ENCODE measurements around the gene FBXO4.

Gene FBXO4, protein sequence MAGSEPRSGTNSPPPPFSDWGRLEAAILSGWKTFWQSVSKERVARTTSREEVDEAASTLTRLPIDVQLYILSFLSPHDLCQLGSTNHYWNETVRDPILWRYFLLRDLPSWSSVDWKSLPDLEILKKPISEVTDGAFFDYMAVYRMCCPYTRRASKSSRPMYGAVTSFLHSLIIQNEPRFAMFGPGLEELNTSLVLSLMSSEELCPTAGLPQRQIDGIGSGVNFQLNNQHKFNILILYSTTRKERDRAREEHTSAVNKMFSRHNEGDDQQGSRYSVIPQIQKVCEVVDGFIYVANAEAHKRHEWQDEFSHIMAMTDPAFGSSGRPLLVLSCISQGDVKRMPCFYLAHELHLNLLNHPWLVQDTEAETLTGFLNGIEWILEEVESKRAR

DNA sequence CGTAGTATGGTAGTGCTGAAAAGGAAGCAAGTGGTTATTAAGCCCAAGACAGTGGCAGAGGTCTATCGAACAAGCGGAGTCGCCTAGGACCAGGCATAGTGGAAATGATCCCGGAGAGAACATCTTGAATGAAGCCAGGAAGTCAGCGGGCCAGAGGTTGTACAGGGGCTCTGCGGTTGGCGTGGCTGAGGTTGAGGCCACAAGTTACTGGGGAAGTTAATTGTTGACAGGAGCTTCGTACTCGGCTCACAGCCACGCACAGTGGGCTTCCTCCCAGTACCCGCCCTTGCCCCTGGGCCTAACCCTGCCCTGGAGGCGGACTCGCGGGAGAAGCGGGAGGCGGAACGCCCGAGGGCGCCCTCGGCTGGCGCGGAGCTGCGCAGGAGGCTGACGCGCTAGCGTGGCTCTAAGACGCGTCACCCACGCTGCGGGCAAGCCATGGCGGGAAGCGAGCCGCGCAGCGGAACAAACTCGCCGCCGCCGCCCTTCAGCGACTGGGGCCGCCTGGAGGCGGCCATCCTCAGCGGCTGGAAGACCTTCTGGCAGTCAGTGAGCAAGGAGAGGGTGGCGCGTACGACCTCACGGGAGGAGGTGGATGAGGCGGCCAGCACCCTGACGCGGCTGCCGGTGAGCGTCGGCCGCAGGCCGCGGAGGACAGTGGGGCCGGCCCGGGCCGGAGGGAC, at the start of gene FBXO4:
FBXO4 (plus strand) TSS at position 410 of the 683 bp plus-strand sequence; CDS start at position 439, 29 bp downstream.
- peak; percentile 90 for DNase-seq

DNA sequence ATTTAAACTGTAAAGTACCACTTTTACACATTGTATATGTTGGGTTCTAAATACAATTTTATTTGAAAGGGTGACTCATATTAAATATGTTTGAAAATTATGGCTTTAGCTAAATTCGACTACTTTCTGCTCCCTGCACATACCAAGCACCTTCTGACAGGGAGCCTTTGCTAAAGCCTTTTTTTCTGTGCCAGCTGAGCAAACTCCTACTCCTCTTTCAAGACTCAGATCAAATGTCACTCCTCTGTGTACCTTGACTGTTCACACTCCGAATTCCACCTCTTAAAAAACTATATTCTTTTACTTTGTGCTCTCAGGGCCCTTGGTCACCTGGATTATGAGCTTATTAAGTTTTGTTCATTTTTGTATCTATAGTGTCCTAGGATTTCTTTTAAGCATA, 48.4 kb upstream of the FBXO4 start:
- DNase-seq: no peak

DNA sequence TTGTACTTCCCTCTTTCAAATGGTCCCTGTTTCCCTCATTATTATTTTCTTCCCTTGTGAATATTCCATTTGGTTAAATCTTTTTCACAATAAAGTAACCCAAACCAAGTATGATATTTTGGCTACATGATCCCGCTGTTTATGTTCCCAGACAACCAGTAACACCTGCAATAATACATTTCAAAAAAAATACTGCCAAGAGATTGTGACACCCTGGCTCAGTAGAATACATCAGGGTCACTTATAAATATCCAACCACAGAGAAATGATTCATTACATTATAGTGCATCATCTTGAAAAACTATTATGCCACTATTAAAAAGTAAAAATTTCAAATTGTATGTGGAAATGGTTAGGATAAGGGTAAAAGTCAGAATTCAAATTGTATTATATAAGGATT, 47.7 kb upstream of the FBXO4 start:
- DNase-seq: no peak

DNA sequence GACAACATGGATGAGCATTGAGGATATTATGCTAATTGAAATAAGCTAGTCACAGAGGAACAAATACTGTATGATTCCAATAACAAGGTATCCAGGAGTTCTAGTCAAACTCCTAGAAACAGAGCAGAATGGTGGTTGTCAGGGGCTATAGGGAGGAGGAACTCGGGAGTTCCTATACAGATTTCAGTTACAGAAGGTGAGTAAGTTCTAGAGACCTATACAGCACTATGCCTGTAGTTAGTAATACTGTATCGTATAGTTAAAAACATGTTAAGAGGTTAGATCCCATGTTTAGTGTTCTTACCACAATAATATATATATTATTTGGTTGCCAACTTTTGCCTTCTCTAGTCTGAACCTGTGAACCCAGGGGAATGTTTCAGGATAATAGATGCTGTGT, 46.9 kb upstream of the FBXO4 start:
- no peak for DNase-seq

DNA sequence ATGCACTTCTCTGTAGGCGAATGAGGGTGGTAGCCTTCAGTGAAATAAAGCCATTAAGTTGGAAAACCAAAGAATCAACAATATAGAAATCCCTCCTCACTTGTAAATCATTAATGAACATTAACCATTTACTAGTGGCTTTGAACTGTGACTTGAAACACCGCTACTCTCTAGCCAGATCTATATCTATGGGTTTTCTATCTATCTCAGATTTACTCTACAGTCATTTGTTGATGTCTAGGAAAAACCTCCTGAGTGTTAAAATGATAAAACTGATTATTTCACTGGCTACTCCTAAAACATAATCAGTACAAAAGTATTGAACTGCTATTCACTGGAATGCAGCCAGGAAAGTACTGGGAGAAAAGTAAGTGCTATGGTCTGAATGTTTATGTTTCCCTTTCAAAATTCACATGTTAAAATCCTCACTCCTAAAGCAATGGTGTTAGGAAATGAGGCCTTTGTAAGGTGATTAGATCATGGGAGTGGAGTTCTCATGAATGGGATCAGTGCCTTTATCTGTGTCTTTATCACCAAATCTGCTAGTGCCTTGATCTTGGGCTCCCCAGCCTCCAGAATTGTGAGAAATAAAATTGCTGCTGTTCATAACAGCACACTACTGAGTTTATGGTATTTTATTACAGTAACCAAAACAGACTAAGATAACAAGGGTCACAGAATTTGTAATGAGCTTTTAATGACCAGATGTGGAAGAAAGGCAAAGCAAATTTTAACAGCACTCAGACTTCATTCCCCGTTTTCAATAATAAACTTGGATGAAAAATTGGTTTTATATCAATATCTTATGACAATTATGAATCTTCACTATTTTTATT, 46.2 kb upstream of the FBXO4 start:
- DNase-seq: no peak

DNA sequence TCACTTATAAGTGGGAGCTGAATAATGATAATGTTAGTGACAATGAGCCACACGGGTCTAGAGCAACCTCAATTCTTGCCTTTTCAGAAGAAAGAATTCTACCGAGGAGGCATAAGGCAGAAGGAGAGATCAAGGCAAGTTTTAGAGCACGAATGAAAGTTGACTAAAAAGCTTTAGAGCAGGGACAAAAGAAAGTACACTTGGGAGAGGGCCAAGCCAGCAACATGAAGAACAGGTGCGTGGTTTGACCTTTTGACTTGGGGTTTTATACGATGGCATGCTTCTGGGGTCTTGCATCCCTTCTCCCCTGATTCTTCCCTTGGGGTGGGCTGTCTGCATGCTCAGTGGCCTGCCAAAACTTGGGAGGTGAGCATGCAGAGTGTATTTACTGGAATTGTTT, 42.3 kb upstream of the FBXO4 start:
- DNase-seq: no peak

DNA sequence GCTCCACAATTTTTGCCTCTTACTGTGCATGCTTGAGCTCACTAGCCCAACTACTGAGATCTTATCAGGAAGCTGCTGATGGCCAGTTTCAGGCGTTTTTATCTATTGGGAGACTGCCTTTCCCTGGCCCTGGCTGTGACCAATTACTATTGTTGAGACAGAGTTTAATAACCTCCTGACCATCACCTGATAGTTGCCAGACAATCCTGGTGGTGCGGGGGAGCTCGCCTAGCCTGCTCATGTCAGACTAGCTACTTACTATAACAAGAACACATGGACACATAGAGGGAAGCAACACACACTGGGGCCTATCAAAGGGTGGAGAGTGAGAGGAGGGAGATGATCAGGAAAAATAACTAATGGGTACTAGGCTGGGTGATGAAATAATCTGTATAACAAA, 41.8 kb upstream of the FBXO4 start:
- DNase-seq: no peak

DNA sequence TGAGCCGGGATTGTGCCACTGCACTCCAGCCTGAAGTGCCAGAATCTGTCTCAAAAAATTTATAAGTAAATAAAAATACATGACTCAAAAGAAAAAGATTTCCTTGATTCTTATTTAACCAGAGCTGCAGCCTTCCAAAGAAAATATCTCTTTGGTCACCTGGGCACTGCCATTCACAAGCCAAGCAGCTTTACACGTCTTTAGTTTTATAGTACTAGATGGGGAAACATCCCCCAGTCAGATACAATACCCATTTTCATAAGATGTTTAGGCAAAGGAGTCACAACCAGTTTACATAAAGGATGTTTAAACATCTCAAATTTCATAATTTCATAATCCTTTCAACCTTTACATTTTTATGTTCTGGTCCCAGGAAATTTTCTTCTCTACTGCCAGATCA, 41.1 kb upstream of the FBXO4 start:
- no peak for DNase-seq

DNA sequence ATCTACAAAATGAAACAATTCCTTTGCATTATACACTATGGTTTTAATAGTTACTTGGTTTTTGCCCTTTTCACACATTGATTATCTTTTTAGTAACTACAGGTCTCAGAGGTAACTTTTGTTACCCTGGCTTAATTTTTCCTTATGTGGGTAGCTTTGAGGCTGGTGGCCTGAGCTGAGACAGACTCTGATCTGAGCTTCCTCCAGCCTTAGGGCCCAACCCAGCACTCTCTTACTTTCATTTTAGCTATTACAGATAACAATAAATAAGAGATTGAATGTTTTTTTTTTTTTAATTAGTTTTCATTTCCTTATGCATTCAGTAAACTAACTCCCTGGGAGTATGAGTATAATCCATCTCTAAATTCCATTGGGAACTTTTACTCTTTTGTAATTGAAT, 39.8 kb upstream of the FBXO4 start:
- DNase-seq: no peak

DNA sequence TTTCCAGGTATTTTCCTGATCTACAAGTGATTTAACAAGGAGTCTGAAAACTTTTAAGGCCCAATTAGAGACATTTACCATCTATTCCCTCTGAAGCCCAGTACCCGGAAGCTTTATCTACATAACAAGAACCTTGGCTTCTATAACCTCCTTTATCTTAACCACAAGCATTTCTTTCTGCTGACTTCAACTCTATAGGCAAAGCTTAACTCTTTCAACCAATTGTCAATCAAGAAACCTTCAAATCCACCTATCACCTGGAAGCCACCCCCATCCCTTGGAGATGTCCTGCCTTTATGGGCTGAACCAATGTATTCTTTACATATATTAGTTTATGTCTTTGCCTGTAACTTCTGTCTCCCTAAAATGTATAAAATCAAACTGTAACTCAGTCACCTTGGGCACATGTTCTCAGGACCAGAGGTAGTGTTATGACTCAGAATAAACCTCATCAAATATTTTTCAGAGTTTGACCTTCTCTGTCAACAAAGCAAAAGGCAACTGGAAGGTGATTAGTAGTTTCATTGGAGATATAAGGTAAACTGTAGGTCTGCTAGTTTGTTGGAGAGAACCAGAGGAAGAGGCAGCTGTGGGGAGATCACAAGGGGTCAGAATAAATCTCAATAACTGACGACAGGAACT, 33.9 kb upstream of the FBXO4 start:
- no peak for DNase-seq

DNA sequence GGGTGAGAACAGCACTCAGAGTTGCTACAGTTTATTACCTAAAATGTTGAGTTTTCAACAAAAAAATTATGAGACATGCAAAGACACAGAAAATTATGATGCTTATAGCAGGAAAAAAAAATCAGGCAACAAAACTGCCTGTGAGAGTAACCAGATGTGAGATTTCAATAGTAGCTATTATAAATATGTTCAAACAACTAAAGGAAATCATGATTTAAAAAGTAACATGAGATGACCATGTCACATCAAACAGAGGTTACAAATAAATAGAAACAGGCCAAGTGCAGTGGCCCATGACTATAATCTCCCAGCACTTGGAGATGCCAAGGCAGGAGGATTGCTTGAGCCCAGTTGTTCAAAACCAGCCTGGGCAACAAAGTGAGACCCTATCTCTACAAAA, 33.0 kb upstream of the FBXO4 start:
- DNase-seq: no peak

DNA sequence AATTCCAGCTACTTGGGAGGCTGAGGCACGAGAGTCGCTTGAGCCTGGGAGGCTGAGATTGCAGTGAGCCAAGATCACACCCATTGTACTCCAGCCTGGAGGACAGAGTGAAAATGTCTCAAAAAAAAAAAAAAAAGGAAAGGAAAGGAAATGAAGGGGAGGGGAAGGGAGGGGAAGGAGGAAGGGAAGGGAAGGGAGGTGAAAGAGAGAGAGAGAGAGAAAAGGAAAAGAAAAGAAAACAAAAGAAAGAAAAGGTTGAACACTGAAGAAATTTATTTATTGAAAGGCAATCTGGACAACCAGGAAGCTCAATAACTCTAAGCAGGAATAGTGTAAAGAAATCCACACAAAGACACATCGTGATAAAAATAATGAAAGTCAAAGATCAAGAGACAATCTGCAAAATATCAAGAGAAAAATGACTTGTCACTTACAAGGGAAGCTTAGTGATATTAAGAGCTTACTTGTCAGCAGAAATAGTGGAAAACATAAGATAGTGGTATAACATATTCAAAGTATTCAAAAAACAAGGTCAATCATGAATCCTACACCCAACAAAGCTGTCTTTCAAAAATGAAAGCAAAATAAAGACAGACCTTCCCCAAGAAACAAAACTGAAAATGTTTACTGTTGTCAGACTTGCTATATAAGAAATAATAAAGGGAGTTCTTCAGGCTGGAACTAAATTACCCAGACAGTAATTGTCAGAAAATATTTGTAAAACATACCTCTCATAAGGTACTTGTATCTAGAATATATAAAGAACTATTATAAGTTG, 31.8 kb upstream of the FBXO4 start:
- DNase-seq: no peak

DNA sequence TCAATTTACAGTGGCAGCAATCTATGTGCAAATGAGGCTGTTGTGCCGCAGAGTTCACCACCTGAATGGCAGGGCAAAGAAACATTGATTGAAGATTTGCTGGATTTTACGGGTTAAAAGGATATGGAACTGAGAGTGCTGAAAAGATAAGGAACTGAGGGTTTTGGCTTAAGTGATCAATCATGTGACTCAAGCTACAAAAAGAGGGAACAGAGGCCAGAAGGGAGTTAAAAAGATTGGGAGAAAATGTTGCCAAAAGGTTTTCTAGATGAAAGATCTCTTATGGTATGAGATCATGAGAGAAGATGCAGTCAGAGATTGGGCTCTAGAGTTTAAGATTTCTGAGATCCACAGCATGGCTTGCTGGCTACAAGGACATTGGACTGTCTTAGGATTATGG, 28.9 kb upstream of the FBXO4 start:
- DNase-seq: no peak

DNA sequence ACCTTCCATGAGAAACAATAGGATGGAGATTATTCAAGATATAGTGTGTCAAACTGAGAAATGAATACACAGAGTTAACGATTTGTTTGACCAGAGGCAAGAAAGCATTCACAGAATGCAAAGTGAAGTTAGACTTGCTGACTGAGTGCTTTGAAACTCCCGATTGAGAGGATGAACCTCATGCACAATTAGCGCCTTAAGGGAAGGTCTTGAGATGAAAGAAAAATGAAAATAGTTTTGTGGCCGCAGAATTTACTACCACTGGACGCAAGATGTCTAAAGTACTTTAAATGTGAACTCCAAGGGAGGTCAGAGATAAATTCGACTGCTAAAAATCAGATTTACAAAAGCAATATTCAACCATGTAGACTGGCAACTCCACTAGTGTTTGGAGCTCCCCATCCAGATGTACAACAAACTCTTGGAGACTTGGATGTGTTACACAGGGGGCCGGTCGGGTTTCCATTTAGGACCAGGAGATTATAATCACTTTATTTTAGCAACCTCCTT, 21.6 kb upstream of the FBXO4 start:
- DNase-seq: no peak

DNA sequence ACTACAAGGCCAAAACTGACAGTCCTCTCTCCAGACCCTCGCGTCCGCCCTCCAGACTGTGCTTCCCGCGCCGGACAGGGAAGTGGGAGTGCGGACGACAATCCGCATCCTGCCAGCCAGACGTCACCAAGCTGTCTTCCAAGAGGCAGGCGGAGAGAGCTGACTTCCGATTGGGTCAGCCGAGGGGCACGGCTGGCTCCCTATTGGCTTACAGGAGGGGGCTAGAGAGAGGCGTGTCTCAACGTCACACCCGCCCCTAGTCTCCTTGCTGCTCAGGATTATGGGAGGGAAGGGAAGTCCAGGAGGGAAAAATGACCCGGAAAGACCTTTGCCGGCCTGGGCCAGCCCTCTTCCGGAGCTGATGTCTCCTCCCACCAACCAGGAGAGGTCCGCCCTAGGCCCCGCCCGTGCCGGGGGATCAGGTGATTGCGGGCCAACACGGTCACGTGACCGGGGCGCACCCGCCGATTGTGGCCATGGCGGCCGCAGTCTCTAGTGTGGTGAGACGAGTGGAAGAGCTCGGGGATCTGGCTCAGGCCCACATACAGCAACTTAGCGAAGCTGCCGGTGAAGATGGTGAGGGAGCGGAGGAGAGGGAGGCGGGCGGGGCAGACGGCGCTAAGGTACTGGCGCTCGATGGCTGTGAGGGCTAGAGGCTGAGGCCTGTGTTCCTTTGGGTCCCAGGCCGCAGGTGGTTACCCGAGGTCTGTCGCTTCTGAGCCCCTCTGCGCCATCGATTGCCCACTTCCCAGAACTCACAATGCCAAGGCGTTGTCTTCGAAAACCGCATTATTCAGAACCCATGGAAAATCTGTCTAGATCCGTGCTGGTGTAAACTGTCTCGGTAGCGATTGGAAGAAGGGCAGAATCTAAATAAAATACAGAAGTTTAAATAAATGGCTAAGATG, 20.9 kb upstream of the FBXO4 start, which contains the start of gene RIMOC1:
RIMOC1 (plus strand) TSS at position 453 of the 908 bp plus-strand sequence; CDS start at position 477, 24 bp downstream.
- peak; percentile 99 for DNase-seq

DNA sequence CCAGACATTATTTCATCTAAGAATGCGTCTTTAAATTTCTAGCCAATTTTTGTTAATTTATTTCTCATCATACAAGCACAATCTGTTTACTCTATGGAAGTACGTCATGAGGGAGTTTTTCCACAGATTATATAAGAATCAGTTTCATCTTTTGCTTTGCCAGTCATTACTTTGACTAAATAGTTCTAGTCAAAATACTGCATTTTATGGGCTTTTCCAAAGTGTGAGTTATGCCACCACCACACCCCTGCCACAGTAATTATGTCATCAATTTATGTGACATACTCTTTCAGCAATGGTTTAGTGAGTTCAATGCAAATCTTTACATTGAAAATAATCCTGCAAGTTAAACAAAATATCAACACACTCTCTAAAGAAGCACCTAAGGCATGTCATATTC, 18.9 kb upstream of the FBXO4 start:
- no peak for DNase-seq

DNA sequence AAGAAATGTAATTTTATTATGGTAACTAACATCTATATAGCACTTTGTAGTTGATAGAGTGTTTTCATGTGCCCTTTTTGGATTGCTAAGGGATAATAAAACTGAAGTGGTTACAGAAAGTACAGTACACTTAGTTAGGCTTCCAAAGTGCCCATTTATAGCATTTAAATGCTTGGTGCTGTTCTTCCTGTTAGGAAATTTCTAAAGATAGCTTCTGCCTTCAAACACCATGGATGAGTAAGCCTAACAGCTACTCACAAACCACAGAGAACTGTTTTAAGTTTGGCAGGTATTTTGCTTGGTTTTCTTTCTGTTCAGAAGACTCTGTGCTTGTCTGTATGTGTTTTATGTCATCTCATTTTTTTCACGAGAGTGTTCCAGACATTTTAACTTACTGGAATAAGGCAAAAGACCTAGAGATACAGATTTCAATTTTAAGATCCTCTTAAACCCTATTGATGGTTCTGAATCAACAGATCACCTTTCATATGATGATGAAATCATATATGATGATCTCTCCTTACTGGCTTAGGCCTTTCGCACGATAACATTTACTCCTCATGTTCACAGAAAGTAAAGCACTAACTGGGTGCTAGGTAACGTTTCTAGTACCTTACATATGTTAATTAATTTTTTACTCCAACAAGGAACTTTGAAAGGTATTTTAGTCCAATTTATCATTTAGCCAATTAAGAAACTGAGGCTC, 16.6 kb upstream of the FBXO4 start:
- DNase-seq: no peak

DNA sequence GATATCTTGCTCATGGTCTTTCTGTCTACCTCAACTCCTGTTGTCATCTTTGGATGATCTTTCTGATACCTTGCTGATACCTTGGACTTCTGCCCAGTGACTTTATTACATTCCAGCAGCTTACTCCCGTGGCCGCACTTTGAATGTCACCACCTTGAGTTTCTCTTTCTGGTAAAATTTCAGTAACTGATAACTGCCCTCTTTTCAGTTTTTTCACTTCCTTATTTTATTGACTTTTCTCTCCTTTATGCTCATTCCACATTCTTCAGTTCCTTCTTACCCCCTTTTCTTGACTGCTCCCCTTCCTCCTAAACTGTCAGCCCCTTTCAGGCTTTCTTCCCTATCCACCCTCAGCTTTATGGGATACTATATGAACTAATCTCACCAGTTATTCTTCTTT, 7.0 kb upstream of the FBXO4 start:
- DNase-seq: no peak

DNA sequence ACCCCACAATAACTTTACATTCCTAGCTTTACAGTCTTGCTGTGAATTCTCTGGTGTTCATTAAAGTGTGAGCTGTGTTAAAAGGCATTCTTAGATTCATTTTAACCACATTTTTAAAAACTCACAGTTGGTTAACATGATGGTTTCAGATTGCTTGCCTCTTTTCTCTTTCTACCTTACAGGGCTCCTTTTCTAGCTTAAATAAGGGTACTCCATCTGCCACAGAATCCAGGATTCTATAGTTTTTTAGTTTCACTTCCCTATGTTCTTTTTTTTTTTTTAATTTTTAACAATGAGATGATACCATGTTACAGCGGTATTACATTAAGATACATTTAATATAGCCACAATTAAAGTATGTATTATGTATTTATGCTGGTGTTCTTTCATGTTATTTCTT, 3.9 kb upstream of the FBXO4 start:
- DNase-seq: no peak

DNA sequence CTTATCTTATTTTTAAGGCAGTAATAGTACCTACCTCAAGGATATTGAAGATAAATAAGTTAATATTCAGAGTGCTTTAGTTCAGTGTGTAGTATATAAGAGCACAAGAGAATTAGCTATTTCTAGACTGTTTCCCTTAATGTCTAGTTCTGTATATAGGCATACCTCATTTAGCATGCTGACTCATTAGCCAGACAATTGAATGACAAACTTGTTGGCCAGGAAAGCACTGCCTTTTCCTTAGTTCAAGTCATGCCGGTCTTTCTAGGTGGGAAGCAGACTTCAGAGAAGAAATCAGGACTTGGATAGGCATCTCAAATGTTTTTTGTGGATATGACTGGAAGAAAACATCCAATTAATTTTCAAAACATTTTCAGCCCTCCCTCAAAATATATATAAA, 3.2 kb upstream of the FBXO4 start:
- no peak for DNase-seq
